ENCODE data around the gene NHERF2. TPM values are rescaled to one million over a fixed set of nuclear protein-coding genes. Genes with fewer than 3 reads are reported as not detected.

The NHERF2 gene
- total and polyA plus RNA-seq, 7 experiments from 2014 or later: 0.33 to 3.8 (median 3.5) TPM

GRCh38 chr16:1983544-1984346 lies 43.0 kb upstream of the NHERF2 start, which contains the start of gene GFER:
TSS of gene GFER (plus strand) at chr16:1984193. CDS start at chr16:1984219, 26 bp downstream.
- peaks cover 2 to 27% (median 17%) of the 10 kb centered on the region in 7 donors for H3K4me1 Mint-ChIP-seq
- POLR2A ChIA-PET: interaction anchor here (0.9 to 11.4 kb wide), 9 partner anchors 8 to 221 kb away, joined by 3 to 61 read pairs (median 8); partner anchors contain the start of genes MLST8, RPS2, TBL3 and TRAF7
- H3K9me3 Mint-ChIP-seq: no peaks in the 10 kb centered on the region
- Histone ChIP-seq H3K4me3 (ENCODE audit: low read length) (peak within 1 kb of the TSS; percentile 71), H3K9me3 (ENCODE audit: control insufficient read depth in 2 of 3, low read length in 3 of 3) (no peaks in the 10 kb centered on the region), H3K36me3 (ENCODE audit: control insufficient read depth in 2 of 3, insufficient read depth in 3 of 3, low read length in 3 of 3) (peaks cover 0 to 16% (median 0%) of the 10 kb centered on the region in 3 experiments), H3K27me3 (ENCODE audit: control insufficient read depth in 2 of 2, insufficient read depth in 2 of 2, low read length in 2 of 2) (peaks cover 0 to 3% of the 10 kb centered on the region in 2 donors), H3K4me1 (ENCODE audit: control insufficient read depth in 2 of 2, insufficient read depth in 2 of 2, low read length in 2 of 2) (peaks cover 0 to 13% of the 10 kb centered on the region in 2 donors), H3K27ac (ENCODE audit: low read depth, low read length) (peak within 1 kb of the TSS; percentile 69)
- intact Hi-C loops (cut with micrococcal nuclease): loop anchor here (1.0 kb wide), 2 partner anchors 9 to 24 kb away; partner anchors contain the start of gene NDUFB10 (in 1 of the 2)
- CTCF ChIA-PET: interaction anchor here (2.3 kb wide), 1 partner anchor 20 kb away, joined by 6 read pairs; no protein-coding TSS in a partner anchor
- H3K27me3 Mint-ChIP-seq: peaks cover 11 to 37% (median 14%) of the 10 kb centered on the region in 5 donors
- peak within 1 kb of the TSS; percentile 4 to 89 (median 71) for H3K27ac Mint-ChIP-seq
- peak in 7 of 9 donors; percentile 24 to 88 (median 48) for DNase-seq
- H3K36me3 Mint-ChIP-seq: peaks cover 0 to 8% (median 4%) of the 10 kb centered on the region in 5 donors
- peak; percentile 89 for ATAC-seq
- peak within 1 kb of the TSS; percentile 66 to 90 (median 84) for H3K4me3 Mint-ChIP-seq

DNA sequence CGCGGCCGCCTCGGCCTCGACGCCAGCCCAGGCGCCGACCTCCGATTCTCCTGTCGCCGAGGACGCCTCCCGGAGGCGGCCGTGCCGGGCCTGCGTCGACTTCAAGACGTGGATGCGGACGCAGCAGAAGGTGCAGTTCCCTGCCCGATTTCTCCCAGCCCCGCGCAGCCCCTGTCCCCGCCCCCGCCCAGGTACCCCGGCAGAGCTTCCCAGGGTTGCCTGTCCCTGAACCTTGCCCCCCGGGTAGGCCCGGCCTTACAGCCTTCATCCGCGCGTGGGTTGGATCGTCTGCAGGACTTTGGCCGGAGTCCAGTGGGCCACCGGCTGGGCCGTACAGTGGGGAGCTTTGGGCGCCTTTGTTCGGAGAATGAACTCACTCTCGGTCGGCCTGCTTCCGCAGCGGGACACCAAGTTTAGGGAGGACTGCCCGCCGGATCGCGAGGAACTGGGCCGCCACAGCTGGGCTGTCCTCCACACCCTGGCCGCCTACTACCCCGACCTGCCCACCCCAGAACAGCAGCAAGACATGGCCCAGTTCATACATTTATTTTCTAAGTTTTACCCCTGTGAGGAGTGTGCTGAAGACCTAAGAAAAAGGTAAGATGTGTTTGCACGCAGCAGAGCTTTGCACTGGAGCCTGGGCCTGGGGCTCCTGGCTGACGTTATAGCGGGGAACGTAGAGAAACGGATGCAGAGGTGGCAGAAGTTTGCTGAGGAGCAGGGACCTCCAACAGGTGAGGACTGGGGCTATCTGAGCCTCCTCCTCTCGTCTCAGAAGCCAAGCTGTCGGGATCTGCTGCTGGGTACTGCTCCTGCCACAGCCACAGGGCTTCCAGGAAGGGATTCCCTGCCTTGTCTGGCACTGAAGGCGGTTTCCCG lies 42.1 kb upstream of the NHERF2 start:
- CTCF ChIA-PET: no interaction called here
- H3K9me3 Mint-ChIP-seq: no peaks in the 10 kb centered on the region
- peaks cover 0 to 15% (median 0%) of the 10 kb centered on the region in 3 experiments for H3K36me3 ChIP-seq (ENCODE audit: control insufficient read depth in 2 of 3, insufficient read depth in 3 of 3, low read length in 3 of 3)
- H3K27ac Mint-ChIP-seq: peak overlapping the region in 6 of 9 donors; percentile 43 to 89 (median 74)
- H3K36me3 Mint-ChIP-seq: peaks cover 0 to 8% (median 4%) of the 10 kb centered on the region in 5 donors
- H3K27ac ChIP-seq (ENCODE audit: low read depth, low read length): peak overlapping the region; percentile 69
- POLR2A ChIA-PET: interaction anchor here (0.9 to 11.4 kb wide), 8 partner anchors 8 to 220 kb away, joined by 3 to 61 read pairs (median 6); partner anchors contain the start of genes MLST8, RPS2, TBL3 and TRAF7
- H3K4me3 ChIP-seq (ENCODE audit: low read length): peak overlapping the region; percentile 71
- H3K4me1 Mint-ChIP-seq: peaks cover 5 to 31% (median 24%) of the 10 kb centered on the region in 7 donors
- H3K27me3 Mint-ChIP-seq: peaks cover 16 to 44% (median 20%) of the 10 kb centered on the region in 5 donors
- DNase-seq (no peak), ATAC-seq (peak; percentile 24)
- H3K4me3 Mint-ChIP-seq: peak overlapping the region; percentile 66 to 88 (median 82)
- H3K9me3 ChIP-seq (ENCODE audit: control insufficient read depth in 2 of 3, low read length in 3 of 3): no peaks in the 10 kb centered on the region
- H3K27me3 ChIP-seq (ENCODE audit: control insufficient read depth in 2 of 2, insufficient read depth in 2 of 2, low read length in 2 of 2): peaks cover 0 to 3% of the 10 kb centered on the region in 2 donors
- intact Hi-C loops (cut with micrococcal nuclease): loop anchor here (1.0 kb wide), 2 partner anchors 8 to 25 kb away; partner anchors contain the start of gene NDUFB10 (in 1 of the 2)
- H3K4me1 ChIP-seq (ENCODE audit: control insufficient read depth in 2 of 2, insufficient read depth in 2 of 2, low read length in 2 of 2): peaks cover 0 to 13% of the 10 kb centered on the region in 2 donors

GRCh38 chr16:1985466-1986150 lies 41.1 kb upstream of the NHERF2 start:
- Mint-ChIP-seq H3K27ac (peak overlapping the region in 2 of 9 donors; percentile 59 to 72), H3K4me3 (peak overlapping the region in 9 of 10 donors; percentile 66 to 86 (median 82)), H3K27me3 (peaks cover 16 to 39% (median 17%) of the 10 kb centered on the region in 5 donors), H3K4me1 (peaks cover 5 to 31% (median 24%) of the 10 kb centered on the region in 7 donors), H3K9me3 (no peaks in the 10 kb centered on the region), H3K36me3 (peaks cover 0 to 8% (median 4%) of the 10 kb centered on the region in 5 donors)
- Histone ChIP-seq H3K36me3 (ENCODE audit: control insufficient read depth in 2 of 3, insufficient read depth in 3 of 3, low read length in 3 of 3) (peaks cover 0 to 15% (median 0%) of the 10 kb centered on the region in 3 experiments), H3K27ac (ENCODE audit: low read depth, low read length) (no peak overlapping the region), H3K9me3 (ENCODE audit: control insufficient read depth in 2 of 3, low read length in 3 of 3) (no peaks in the 10 kb centered on the region), H3K4me1 (ENCODE audit: control insufficient read depth in 2 of 2, insufficient read depth in 2 of 2, low read length in 2 of 2) (peaks cover 4 to 17% of the 10 kb centered on the region in 2 donors), H3K4me3 (ENCODE audit: low read length) (no peak overlapping the region), H3K27me3 (ENCODE audit: control insufficient read depth in 2 of 2, insufficient read depth in 2 of 2, low read length in 2 of 2) (peaks cover 0 to 6% of the 10 kb centered on the region in 2 donors)
- ChIA-PET POLR2A (interaction anchor here (1.7 to 11.4 kb wide), 3 partner anchors 14 to 170 kb away, joined by 7 to 61 read pairs (median 18); partner anchors contain the start of genes RPS2, TBL3 and TRAF7), CTCF (interaction anchor here (0.6 kb wide), 1 partner anchor 151 kb away, joined by 6 read pairs; no protein-coding TSS in a partner anchor)
- no peak for DNase-seq
- no peak for ATAC-seq
- intact Hi-C loops (cut with micrococcal nuclease): no loop called here

DNA sequence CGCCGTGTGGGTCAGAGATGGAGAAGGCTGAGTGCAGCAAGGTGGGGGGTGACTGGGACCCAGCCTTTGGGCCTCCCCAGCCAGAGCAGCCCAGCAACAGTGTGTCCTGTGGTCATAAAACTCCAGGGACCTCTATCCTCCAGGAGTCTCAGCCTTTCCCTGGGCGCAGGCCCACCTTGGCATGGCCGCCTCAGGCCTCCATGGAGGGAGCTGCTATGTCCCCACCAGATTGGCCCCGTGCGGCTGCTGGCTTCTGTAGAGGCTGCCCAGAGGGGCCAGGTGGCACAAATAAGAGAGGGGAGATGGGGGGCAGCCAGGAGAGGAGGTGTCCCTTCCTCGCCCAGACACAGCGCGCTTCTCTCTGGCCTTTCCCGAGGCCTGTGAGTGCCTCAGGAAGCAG lies 39.5 kb upstream of the NHERF2 start:
- POLR2A ChIA-PET: interaction anchor here (0.9 to 11.4 kb wide), 4 partner anchors 11 to 26 kb away, joined by 3 to 61 read pairs (median 5); partner anchors contain the start of genes RPS2 and TBL3
- no peak overlapping the region for H3K27ac Mint-ChIP-seq
- Histone ChIP-seq H3K27me3 (ENCODE audit: control insufficient read depth in 2 of 2, insufficient read depth in 2 of 2, low read length in 2 of 2) (peaks cover 0 to 3% of the 10 kb centered on the region in 2 donors), H3K9me3 (ENCODE audit: control insufficient read depth in 2 of 3, low read length in 3 of 3) (no peaks in the 10 kb centered on the region), H3K36me3 (ENCODE audit: control insufficient read depth in 2 of 3, insufficient read depth in 3 of 3, low read length in 3 of 3) (peaks cover 0 to 15% (median 0%) of the 10 kb centered on the region in 3 experiments), H3K27ac (ENCODE audit: low read depth, low read length) (no peak overlapping the region), H3K4me3 (ENCODE audit: low read length) (no peak overlapping the region), H3K4me1 (ENCODE audit: control insufficient read depth in 2 of 2, insufficient read depth in 2 of 2, low read length in 2 of 2) (peaks cover 15 to 28% of the 10 kb centered on the region in 2 donors)
- H3K4me1 Mint-ChIP-seq: peaks cover 5 to 40% (median 34%) of the 10 kb centered on the region in 7 donors
- H3K36me3 Mint-ChIP-seq: peaks cover 0 to 8% (median 4%) of the 10 kb centered on the region in 5 donors
- intact Hi-C loops (cut with micrococcal nuclease): no loop called here
- CTCF ChIA-PET: no interaction called here
- H3K9me3 Mint-ChIP-seq: no peaks in the 10 kb centered on the region
- DNase-seq (no peak), ATAC-seq (no peak)
- H3K4me3 Mint-ChIP-seq: no peak overlapping the region
- peaks cover 8 to 23% (median 17%) of the 10 kb centered on the region in 5 donors for H3K27me3 Mint-ChIP-seq

GRCh38 chr16:1989209-1990100 lies 37.2 kb upstream of the NHERF2 start, which contains the start of gene SYNGR3:
TSS of gene SYNGR3 (plus strand) at chr16:1989970. CDS start at chr16:1990103, 133 bp downstream.
- Histone ChIP-seq H3K9me3 (ENCODE audit: control insufficient read depth in 2 of 3, low read length in 3 of 3) (no peaks in the 10 kb centered on the region), H3K4me1 (ENCODE audit: control insufficient read depth in 2 of 2, insufficient read depth in 2 of 2, low read length in 2 of 2) (peaks cover 15 to 22% of the 10 kb centered on the region in 2 donors), H3K4me3 (ENCODE audit: low read length) (peak within 1 kb of the TSS; percentile 22), H3K27ac (ENCODE audit: low read depth, low read length) (no peak within 1 kb of the TSS), H3K36me3 (ENCODE audit: control insufficient read depth in 2 of 3, insufficient read depth in 3 of 3, low read length in 3 of 3) (peaks cover 0 to 15% (median 0%) of the 10 kb centered on the region in 3 experiments), H3K27me3 (ENCODE audit: control insufficient read depth in 2 of 2, insufficient read depth in 2 of 2, low read length in 2 of 2) (peaks cover 0 to 3% of the 10 kb centered on the region in 2 donors)
- Mint-ChIP-seq H3K4me1 (peaks cover 5 to 42% (median 30%) of the 10 kb centered on the region in 7 donors), H3K27ac (peak within 1 kb of the TSS in 5 of 9 donors; percentile 22 to 78 (median 62)), H3K36me3 (peaks cover 0 to 8% (median 4%) of the 10 kb centered on the region in 5 donors), H3K4me3 (peak within 1 kb of the TSS; percentile 45 to 83 (median 74)), H3K27me3 (peaks cover 8 to 17% (median 12%) of the 10 kb centered on the region in 5 donors), H3K9me3 (no peaks in the 10 kb centered on the region)
- POLR2A ChIA-PET: interaction anchor here (1.9 to 3.6 kb wide), 2 partner anchors 18 to 24 kb away, joined by 5 to 39 read pairs; partner anchors contain the start of genes RNF151, RPS2 and TBL3
- ATAC-seq (no peak), DNase-seq (peak in 1 of 9 donors; percentile 14)
- CTCF ChIA-PET: no interaction called here
- intact Hi-C loops (cut with micrococcal nuclease): loop anchor here (2.0 to 10.0 kb wide), 2 partner anchors 25 to 235 kb away; partner anchors contain the start of genes E4F1 (in 1 of the 2) and RPS2 (in 1 of the 2)
